ENCODE data around the gene GSTT4.

Gene GSTT4

DNA sequence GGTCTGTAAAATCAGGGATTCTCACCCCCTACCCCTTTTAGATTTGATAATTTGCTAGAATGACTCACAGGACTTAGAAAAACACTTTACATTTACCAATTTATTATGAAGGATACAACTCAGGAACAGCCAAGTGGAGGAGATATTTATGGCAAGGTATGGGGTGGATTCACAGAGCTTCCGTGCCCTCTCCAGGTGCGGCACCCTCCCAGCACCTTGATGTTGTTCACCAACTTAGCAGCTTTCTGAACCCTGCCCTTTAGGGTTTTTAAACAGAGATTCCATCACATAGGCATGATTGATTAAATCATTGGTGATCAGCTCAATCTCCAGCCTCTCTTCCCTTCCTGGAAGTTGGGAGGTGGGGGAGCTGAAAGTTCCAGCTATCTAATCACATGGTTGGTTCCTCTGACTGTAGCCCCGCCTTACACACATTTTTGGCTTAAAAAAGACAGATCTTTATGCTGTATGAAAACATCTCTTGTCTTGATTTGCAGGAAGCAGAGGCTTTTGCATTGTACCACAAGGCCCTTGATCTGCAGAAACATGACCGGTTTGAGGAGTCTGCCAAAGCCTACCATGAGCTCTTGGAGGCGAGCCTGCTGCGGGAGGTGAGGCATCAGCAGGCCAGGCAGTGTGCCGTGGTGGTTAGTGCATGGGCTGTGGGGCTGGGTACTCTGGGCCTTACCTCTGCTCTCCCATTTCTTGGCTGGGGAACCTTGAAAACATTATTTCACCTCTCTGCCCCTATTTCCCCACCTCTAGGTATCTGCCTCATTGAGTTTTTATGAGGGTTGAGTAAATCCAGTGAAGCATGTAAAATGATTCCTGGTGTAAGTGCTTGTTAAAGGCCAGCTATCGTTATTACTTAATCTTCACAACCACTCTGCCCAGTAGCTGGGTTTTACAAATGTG lies 32.9 kb upstream of the GSTT4 start:
- DNase-seq, result no peak
- in situ Hi-C loops (cut with HindIII; ENCODE audit: low pct_ligation_motif_present, low sequenced_read_pairs), result no loop called here
- no peaks in the 10 kb centered on the region for H3K27me3 ChIP-seq (replicated peaks)
- H3K27ac ChIP-seq, result no peak overlapping the region
- H3K36me3 ChIP-seq (replicated peaks), result peaks cover 30% of the 10 kb centered on the region
- TF ChIP-seq, protein P1, sequence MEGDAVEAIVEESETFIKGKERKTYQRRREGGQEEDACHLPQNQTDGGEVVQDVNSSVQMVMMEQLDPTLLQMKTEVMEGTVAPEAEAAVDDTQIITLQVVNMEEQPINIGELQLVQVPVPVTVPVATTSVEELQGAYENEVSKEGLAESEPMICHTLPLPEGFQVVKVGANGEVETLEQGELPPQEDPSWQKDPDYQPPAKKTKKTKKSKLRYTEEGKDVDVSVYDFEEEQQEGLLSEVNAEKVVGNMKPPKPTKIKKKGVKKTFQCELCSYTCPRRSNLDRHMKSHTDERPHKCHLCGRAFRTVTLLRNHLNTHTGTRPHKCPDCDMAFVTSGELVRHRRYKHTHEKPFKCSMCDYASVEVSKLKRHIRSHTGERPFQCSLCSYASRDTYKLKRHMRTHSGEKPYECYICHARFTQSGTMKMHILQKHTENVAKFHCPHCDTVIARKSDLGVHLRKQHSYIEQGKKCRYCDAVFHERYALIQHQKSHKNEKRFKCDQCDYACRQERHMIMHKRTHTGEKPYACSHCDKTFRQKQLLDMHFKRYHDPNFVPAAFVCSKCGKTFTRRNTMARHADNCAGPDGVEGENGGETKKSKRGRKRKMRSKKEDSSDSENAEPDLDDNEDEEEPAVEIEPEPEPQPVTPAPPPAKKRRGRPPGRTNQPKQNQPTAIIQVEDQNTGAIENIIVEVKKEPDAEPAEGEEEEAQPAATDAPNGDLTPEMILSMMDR (IDR thresholded peaks at IDR 0.05; ENCODE audit: low read depth, low read length, missing control alignments), result no peak
- no peak overlapping the region for H3K4me3 ChIP-seq (ENCODE audit: low read depth, low read length)

DNA sequence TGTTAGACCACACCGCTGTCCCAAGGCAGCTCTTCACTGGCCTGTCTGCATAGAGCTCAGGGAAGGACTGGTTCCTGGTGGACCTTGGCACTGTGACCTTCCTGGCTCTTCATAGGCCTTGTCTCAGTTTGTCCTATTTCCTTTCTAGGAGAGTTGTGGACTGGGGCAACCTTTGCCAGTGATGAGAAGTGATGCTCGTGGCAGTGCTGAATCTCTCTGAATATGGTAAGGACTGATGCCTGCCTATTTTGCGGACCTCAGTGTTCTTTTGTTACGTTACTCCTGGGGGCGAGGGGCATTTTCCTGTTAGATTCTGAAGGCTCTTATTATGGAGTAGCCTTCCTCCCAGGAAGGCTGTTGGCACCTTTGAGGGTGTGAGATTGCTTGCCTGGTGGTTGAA lies 30.0 kb upstream of the GSTT4 start:
- TF ChIP-seq, protein P1 (IDR thresholded peaks at IDR 0.05; ENCODE audit: low read depth, low read length, missing control alignments), result no peak
- no peaks in the 10 kb centered on the region for H3K27me3 ChIP-seq (replicated peaks)
- H3K4me3 ChIP-seq (ENCODE audit: low read depth, low read length), result no peak overlapping the region
- H3K36me3 ChIP-seq (replicated peaks), result peaks cover 24% of the 10 kb centered on the region
- no peak overlapping the region for H3K27ac ChIP-seq
- in situ Hi-C loops (cut with HindIII; ENCODE audit: low pct_ligation_motif_present, low sequenced_read_pairs), result no loop called here
- DNase-seq, result no peak

DNA sequence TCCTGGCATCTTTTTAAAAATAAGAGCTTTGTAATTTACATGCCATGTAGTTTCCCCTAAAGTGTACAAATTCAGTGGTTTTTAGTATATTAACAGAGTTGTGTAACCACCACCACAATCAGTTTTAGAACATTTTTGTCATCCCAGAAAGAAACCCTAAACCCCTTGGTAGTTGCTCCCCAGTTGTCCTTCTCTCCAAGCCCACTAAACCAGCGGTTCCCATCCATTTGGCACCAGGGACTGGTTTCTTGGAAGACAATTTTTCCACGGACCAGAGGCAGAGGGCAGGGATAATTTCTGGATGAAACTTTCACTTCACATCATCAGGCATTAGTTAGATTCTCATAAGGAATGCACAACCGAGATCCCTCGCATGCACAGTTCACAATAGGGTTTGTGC lies 28.5 kb upstream of the GSTT4 start:
- H3K4me3 ChIP-seq (ENCODE audit: low read depth, low read length), result no peak overlapping the region
- H3K27ac ChIP-seq, result no peak overlapping the region
- no peak for DNase-seq
- peaks cover 12% of the 10 kb centered on the region for H3K36me3 ChIP-seq (replicated peaks)
- H3K27me3 ChIP-seq (replicated peaks), result no peaks in the 10 kb centered on the region
- TF ChIP-seq, protein P1 (IDR thresholded peaks at IDR 0.05; ENCODE audit: low read depth, low read length, missing control alignments), result no peak
- in situ Hi-C loops (cut with HindIII; ENCODE audit: low pct_ligation_motif_present, low sequenced_read_pairs), result no loop called here

DNA sequence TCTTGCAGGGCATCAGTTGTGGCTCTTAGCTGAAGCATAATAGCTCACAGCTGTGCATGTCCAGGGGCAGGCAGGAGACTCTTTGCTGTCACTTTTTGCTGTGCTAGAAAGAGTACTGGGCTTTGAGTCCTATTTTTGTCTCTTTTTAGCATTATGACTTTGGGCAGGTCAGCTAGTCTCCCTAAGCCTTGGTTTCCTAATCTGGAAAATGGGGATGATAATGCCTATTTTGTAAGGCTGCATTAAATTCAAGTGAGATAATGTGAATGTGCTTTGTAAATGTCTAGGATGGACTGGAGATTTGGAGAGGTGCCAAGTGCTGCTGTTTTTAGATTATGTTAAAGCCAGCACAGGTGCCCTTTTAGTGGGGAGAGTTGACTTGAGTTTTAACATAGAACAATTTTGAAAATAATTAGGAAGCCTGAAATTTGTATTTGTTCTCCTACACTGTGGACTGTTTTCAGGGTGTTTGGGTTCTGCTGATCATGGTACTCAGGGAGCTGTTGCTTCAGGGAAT lies 25.0 kb upstream of the GSTT4 start:
- in situ Hi-C loops (cut with HindIII; ENCODE audit: low pct_ligation_motif_present, low sequenced_read_pairs), result no loop called here
- Histone ChIP-seq H3K27ac (no peak overlapping the region), H3K27me3 (replicated peaks) (no peaks in the 10 kb centered on the region), H3K4me3 (ENCODE audit: low read depth, low read length) (no peak overlapping the region), H3K36me3 (replicated peaks) (no peaks in the 10 kb centered on the region)
- DNase-seq, result no peak
- TF ChIP-seq, protein P1 (IDR thresholded peaks at IDR 0.05; ENCODE audit: low read depth, low read length, missing control alignments), result no peak

DNA sequence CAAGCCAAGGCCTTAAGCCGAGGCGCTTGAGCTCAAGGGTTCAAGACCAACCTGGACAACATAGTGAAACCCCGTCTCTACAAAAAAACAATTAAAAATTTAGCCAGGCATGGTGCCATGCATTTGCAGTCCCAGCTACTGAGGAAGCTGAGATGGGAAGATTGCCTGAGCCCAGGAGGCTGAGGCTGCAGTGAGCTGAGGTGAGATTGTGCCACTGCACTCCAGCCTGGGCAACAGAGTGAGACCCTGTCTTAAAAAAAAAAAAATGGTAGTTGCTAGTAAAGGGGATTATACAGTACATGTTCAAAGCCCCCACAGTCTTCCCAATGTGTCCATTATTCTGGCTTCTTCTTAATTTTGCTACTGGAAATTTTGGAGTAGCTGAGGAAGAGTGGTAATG lies 24.1 kb upstream of the GSTT4 start:
- DNase-seq, result no peak
- Histone ChIP-seq H3K36me3 (replicated peaks) (no peaks in the 10 kb centered on the region), H3K27ac (no peak overlapping the region), H3K4me3 (ENCODE audit: low read depth, low read length) (no peak overlapping the region), H3K27me3 (replicated peaks) (no peaks in the 10 kb centered on the region)
- TF ChIP-seq, protein P1 (IDR thresholded peaks at IDR 0.05; ENCODE audit: low read depth, low read length, missing control alignments), result no peak
- in situ Hi-C loops (cut with HindIII; ENCODE audit: low pct_ligation_motif_present, low sequenced_read_pairs), result no loop called here
